HEK293 (cell line): ENCODE results near the gene CDKAL1.

ENCODE experiments used
- CTCF ChIA-PET: fragments of 350-600 bp; formaldehyde crosslinking; extraction: SDS; loops from one replicate; lab custom pipeline; 2021; ENCODE audit warnings: antibody characterized with exemption; lab: Yijun Ruan, JAX
- POLR2A ChIA-PET: fragments of 300-600 bp; formaldehyde crosslinking; extraction: SDS; loops from one replicate; lab custom pipeline; 2020; ENCODE audit warnings: antibody characterized with exemption, inconsistent platforms; lab: Yijun Ruan, JAX
- H3K27ac ChIP-seq: fragments of 200-500 bp; sonication (Bioruptor generic); 2 replicates; pipeline ENCODE4 v1.5.1; 2014; ENCODE audit warnings: low read depth, low read length, control low read depth, inconsistent platforms; ENCODE audit errors: extremely low read depth
- H3K36me3 ChIP-seq, 2 experiments: fragments of 200-500 bp in 1 of 2; sonication (Bioruptor generic) in 1 of 2; 1 replicate in 1 of 2; 2 replicates in 1 of 2; pipeline ENCODE4 v1.5.1; 2014 to 2017; ENCODE audit warnings: inconsistent platforms in 2 of 2, low read length in 2 of 2; ENCODE audit not compliant: control insufficient read depth in 2 of 2, insufficient read depth in 1 of 2
- H3K4me1 ChIP-seq: fragments of 200-500 bp; sonication (Bioruptor generic); 2 replicates; pipeline ENCODE4 v1.5.1; 2014; ENCODE audit warnings: mild to moderate bottlenecking, low read length, inconsistent platforms; ENCODE audit not compliant: control insufficient read depth, insufficient read depth
- H3K4me3 ChIP-seq: 2 replicates; pipeline ENCODE4 v1.5.1; 2011; ENCODE audit warnings: low read depth, mild to moderate bottlenecking, control low read depth, low read length, moderate library complexity
- H3K9me3 ChIP-seq: fragments of 200-500 bp; sonication (Bioruptor generic); 2 replicates; pipeline ENCODE4 v1.5.1; 2014; ENCODE audit warnings: low read depth, low read length, inconsistent platforms; ENCODE audit not compliant: control insufficient read depth, insufficient read depth
- ATF2 ChIP-seq: fragments of 450-650 bp; formaldehyde crosslinking; IDR thresholded peaks from 2 replicates; pipeline ENCODE4 v1.5.1; 2016; ENCODE audit warnings: missing biosample characterization, missing genetic modification characterization, low read depth
- BCL11A ChIP-seq: fragments of 450-650 bp; formaldehyde crosslinking; IDR thresholded peaks from 2 replicates; pipeline ENCODE4 v1.5.1; 2016; ENCODE audit warnings: low read depth, missing biosample characterization, missing genetic modification characterization
- KLF1 ChIP-seq: fragments of 450-650 bp; formaldehyde crosslinking; IDR thresholded peaks from 2 replicates; pipeline ENCODE4 v1.5.1; 2016; ENCODE audit warnings: missing biosample characterization, missing genetic modification characterization
- KLF17 ChIP-seq: fragments of 450-650 bp; formaldehyde crosslinking; IDR thresholded peaks from 2 replicates; pipeline ENCODE4 v1.5.1; 2016; ENCODE audit warnings: missing biosample characterization, missing genetic modification characterization
- KLF8 ChIP-seq: fragments of 450-650 bp; formaldehyde crosslinking; IDR thresholded peaks from 2 replicates; pipeline ENCODE4 v1.5.1; 2016; ENCODE audit warnings: missing biosample characterization, missing genetic modification characterization
- OSR2 ChIP-seq: fragments of 450-650 bp; formaldehyde crosslinking; IDR thresholded peaks from 2 replicates; pipeline ENCODE4 v1.5.1; 2016; ENCODE audit warnings: missing biosample characterization, missing genetic modification characterization
- SCRT2 ChIP-seq: fragments of 450-650 bp; formaldehyde crosslinking; IDR thresholded peaks from 2 replicates; pipeline ENCODE4 v1.5.1; 2016; ENCODE audit warnings: missing biosample characterization, missing genetic modification characterization
- SETDB1 ChIP-seq: IDR thresholded peaks from one replicate; pipeline ENCODE4 v1.6.1; 2017; ENCODE audit warnings: mild to moderate bottlenecking, low read length, moderate library complexity, mixed read lengths; ENCODE audit not compliant: insufficient read length
- SP7 ChIP-seq: fragments of 450-650 bp; formaldehyde crosslinking; IDR thresholded peaks from 2 replicates; pipeline ENCODE4 v1.5.1; 2016; ENCODE audit warnings: missing biosample characterization, missing genetic modification characterization
- WT1 ChIP-seq: fragments of 450-650 bp; formaldehyde crosslinking; IDR thresholded peaks from 2 replicates; pipeline ENCODE4 v1.5.1; 2016; ENCODE audit warnings: missing biosample characterization, missing genetic modification characterization
- ZBTB17 ChIP-seq: fragments of 450-650 bp; formaldehyde crosslinking; IDR thresholded peaks from 2 replicates; pipeline ENCODE4 v1.5.1; 2016; ENCODE audit warnings: missing biosample characterization, missing genetic modification characterization
- ZBTB21 ChIP-seq: fragments of 450-650 bp; formaldehyde crosslinking; IDR thresholded peaks from 2 replicates; pipeline ENCODE4 v1.5.1; 2017; ENCODE audit warnings: missing biosample characterization, missing genetic modification characterization
- ZEB2 ChIP-seq: fragments of 450-650 bp; formaldehyde crosslinking; IDR thresholded peaks from 2 replicates; pipeline ENCODE4 v1.5.1; 2016; ENCODE audit warnings: missing biosample characterization, missing genetic modification characterization
- ZNF155 ChIP-seq: fragments of 450-650 bp; formaldehyde crosslinking; IDR thresholded peaks from 2 replicates; pipeline ENCODE4 v1.5.1; 2016; ENCODE audit warnings: missing biosample characterization, missing genetic modification characterization
- ZNF239 ChIP-seq: fragments of 450-650 bp; formaldehyde crosslinking; IDR thresholded peaks from 2 replicates; pipeline ENCODE4 v1.5.1; 2016; ENCODE audit warnings: missing biosample characterization, missing genetic modification characterization
- ZNF266 ChIP-seq: fragments of 450-650 bp; formaldehyde crosslinking; IDR thresholded peaks from 2 replicates; pipeline ENCODE4 v1.5.1; 2016; ENCODE audit warnings: missing biosample characterization, missing genetic modification characterization, low read depth
- ZNF324 ChIP-seq: fragments of 450-650 bp; formaldehyde crosslinking; IDR thresholded peaks from 2 replicates; pipeline ENCODE4 v1.5.1; 2016; ENCODE audit warnings: missing biosample characterization, missing genetic modification characterization
- ZNF335 ChIP-seq: fragments of 450-650 bp; formaldehyde crosslinking; conservative IDR thresholded peaks from 2 replicates; pipeline ENCODE4 v1.5.1; 2016; ENCODE audit warnings: missing biosample characterization, missing genetic modification characterization
- ZNF366 ChIP-seq: fragments of 450-650 bp; formaldehyde crosslinking; conservative IDR thresholded peaks from 2 replicates; pipeline ENCODE4 v1.5.1; 2016; ENCODE audit warnings: missing biosample characterization, missing genetic modification characterization
- ZNF394 ChIP-seq: fragments of 450-650 bp; formaldehyde crosslinking; IDR thresholded peaks from 2 replicates; pipeline ENCODE4 v1.5.1; 2016; ENCODE audit warnings: missing biosample characterization, missing genetic modification characterization, mild to moderate bottlenecking, moderate library complexity, borderline replicate concordance
- ZNF426 ChIP-seq: fragments of 450-650 bp; formaldehyde crosslinking; IDR thresholded peaks from 2 replicates; pipeline ENCODE4 v1.5.1; 2017; ENCODE audit warnings: missing biosample characterization, missing genetic modification characterization, mild to moderate bottlenecking, inconsistent platforms, moderate library complexity
- ZNF529 ChIP-seq: fragments of 450-650 bp; formaldehyde crosslinking; IDR thresholded peaks from 2 replicates; pipeline ENCODE4 v1.5.1; 2017; ENCODE audit warnings: missing genetic modification characterization, missing biosample characterization; ENCODE audit not compliant: insufficient replicate concordance
- ZNF549 ChIP-seq: fragments of 450-650 bp; IDR thresholded peaks from 2 replicates; pipeline ENCODE4 v1.5.1; 2018; ENCODE audit warnings: missing biosample characterization, missing genetic modification characterization, mild to moderate bottlenecking, inconsistent platforms, moderate library complexity
- ZNF558 ChIP-seq: fragments of 450-650 bp; formaldehyde crosslinking; IDR thresholded peaks from 2 replicates; pipeline ENCODE4 v1.5.1; 2016; ENCODE audit warnings: missing biosample characterization, missing genetic modification characterization
- ZNF600 ChIP-seq: fragments of 450-650 bp; formaldehyde crosslinking; IDR thresholded peaks from 2 replicates; pipeline ENCODE4 v1.5.1; 2016; ENCODE audit warnings: missing biosample characterization, missing genetic modification characterization
- ZNF626 ChIP-seq: fragments of 450-650 bp; sonication (Bioruptor Pico); formaldehyde crosslinking; IDR thresholded peaks from 2 replicates; pipeline ENCODE4 v1.5.1; 2018; ENCODE audit warnings: missing biosample characterization, missing genetic modification characterization, inconsistent platforms
- ZNF629 ChIP-seq: fragments of 450-650 bp; formaldehyde crosslinking; IDR thresholded peaks from 2 replicates; pipeline ENCODE4 v1.5.1; 2017; ENCODE audit warnings: missing biosample characterization, missing genetic modification characterization
- ZNF707 ChIP-seq: fragments of 450-650 bp; formaldehyde crosslinking; IDR thresholded peaks from 2 replicates; pipeline ENCODE4 v1.5.1; 2016; ENCODE audit warnings: missing biosample characterization, missing genetic modification characterization
- TF ChIP-seq, protein P1 (sequence below): fragments of 450-650 bp; formaldehyde crosslinking; IDR thresholded peaks from 2 replicates; pipeline ENCODE4 v1.5.1; 2016; ENCODE audit warnings: missing biosample characterization, missing genetic modification characterization, borderline replicate concordance
- TF ChIP-seq, protein P2 (sequence below): fragments of 450-650 bp; formaldehyde crosslinking; conservative IDR thresholded peaks from 2 replicates; pipeline ENCODE4 v1.5.1; 2016; ENCODE audit warnings: low read depth, missing biosample characterization, missing genetic modification characterization

Gene CDKAL1

DNA sequence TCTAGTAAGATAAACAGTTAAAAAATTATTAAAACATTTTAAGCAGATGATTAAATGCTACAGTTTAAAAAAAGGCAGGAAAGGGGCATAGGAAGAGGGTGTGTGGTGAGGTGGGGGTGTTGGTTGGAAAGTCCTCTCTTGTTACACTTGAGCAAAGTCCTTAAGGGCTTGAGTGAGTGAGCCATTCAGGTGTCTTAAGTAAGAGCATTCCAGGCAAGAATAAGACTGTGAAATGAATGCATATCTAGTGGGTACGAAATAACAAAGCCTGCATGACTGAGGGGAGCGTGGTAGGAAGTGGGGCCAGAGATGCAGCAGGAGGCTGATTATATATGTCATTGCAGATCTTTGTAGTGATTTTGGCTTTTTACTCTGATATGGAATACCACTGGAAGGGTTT lies 5.1 kb downstream of the CDKAL1 start:
- no peak for TF ChIP-seq ZNF529 (tag by site-specific recombination)
- TF ChIP-seq ZNF626: no peak
- TF ChIP-seq ZNF426 (tag by site-specific recombination): no peak
- TF ChIP-seq ZNF155 (tag by site-specific recombination): no peak
- TF ChIP-seq, protein P1, sequence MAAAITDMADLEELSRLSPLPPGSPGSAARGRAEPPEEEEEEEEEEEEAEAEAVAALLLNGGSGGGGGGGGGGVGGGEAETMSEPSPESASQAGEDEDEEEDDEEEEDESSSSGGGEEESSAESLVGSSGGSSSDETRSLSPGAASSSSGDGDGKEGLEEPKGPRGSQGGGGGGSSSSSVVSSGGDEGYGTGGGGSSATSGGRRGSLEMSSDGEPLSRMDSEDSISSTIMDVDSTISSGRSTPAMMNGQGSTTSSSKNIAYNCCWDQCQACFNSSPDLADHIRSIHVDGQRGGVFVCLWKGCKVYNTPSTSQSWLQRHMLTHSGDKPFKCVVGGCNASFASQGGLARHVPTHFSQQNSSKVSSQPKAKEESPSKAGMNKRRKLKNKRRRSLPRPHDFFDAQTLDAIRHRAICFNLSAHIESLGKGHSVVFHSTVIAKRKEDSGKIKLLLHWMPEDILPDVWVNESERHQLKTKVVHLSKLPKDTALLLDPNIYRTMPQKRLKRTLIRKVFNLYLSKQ (tag by site-specific recombination): no peak
- TF ChIP-seq SETDB1: no peak
- TF ChIP-seq OSR2 (tag by site-specific recombination): no peak
- TF ChIP-seq, protein P2, sequence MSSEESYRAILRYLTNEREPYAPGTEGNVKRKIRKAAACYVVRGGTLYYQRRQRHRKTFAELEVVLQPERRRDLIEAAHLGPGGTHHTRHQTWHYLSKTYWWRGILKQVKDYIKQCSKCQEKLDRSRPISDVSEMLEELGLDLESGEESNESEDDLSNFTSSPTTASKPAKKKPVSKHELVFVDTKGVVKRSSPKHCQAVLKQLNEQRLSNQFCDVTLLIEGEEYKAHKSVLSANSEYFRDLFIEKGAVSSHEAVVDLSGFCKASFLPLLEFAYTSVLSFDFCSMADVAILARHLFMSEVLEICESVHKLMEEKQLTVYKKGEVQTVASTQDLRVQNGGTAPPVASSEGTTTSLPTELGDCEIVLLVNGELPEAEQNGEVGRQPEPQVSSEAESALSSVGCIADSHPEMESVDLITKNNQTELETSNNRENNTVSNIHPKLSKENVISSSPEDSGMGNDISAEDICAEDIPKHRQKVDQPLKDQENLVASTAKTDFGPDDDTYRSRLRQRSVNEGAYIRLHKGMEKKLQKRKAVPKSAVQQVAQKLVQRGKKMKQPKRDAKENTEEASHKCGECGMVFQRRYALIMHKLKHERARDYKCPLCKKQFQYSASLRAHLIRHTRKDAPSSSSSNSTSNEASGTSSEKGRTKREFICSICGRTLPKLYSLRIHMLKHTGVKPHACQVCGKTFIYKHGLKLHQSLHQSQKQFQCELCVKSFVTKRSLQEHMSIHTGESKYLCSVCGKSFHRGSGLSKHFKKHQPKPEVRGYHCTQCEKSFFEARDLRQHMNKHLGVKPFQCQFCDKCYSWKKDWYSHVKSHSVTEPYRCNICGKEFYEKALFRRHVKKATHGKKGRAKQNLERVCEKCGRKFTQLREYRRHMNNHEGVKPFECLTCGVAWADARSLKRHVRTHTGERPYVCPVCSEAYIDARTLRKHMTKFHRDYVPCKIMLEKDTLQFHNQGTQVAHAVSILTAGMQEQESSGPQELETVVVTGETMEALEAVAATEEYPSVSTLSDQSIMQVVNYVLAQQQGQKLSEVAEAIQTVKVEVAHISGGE (tag by site-specific recombination): no peak
- Histone ChIP-seq H3K9me3 (no peaks in the 10 kb centered on the region), H3K4me3 (no peak overlapping the region), H3K27ac (no peak overlapping the region), H3K4me1 (peaks cover 10% of the 10 kb centered on the region), H3K36me3 (peaks cover 7 to 12% of the 10 kb centered on the region in 2 experiments; a peak in 2 of 3 replicates)
- ChIA-PET CTCF (no interaction called here), POLR2A (no interaction called here)

DNA sequence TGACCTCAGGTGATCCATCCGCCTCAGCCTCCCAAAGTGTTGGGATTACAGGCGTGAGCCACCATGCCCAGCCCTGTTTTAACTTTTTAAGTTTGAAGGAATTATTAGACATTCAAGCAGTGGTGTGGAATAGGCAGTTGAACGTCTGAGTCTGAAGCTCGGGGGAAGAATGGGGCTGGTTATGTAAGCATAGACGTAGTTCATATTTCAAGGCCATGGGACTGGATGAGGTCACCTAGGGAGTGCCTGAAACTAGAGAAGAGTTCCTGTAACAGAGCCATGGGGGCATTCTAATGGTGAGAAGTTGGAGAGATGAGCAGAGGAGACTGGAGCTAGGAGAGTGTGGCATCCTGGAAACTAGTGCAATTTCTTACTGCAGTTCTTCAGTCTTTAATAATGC lies 6.4 kb downstream of the CDKAL1 start:
- Histone ChIP-seq H3K27ac (no peak overlapping the region), H3K4me1 (peaks cover 10% of the 10 kb centered on the region), H3K4me3 (no peak overlapping the region), H3K9me3 (no peaks in the 10 kb centered on the region), H3K36me3 (peaks cover 12 to 17% of the 10 kb centered on the region in 2 experiments; a peak in 2 of 3 replicates)
- ChIA-PET CTCF (no interaction called here), POLR2A (interaction anchor here (0.6 to 0.7 kb wide), 2 partner anchors 1068 to 1117 kb away, joined by 4 read pairs; no protein-coding TSS in a partner anchor)
- TF ChIP-seq WT1 (tag by site-specific recombination) (peak; percentile 92), ZNF707 (no peak), KLF1 (tag by site-specific recombination) (peak; percentile 16; the same call in 1 of the 2 replicates), KLF8 (tag by site-specific recombination) (peak; percentile 56), SP7 (0 out of 2 replicates have a peak, but pooled peaks have one; percentile 42), ZNF239 (no peak), SCRT2 (tag by site-specific recombination) (peak; percentile 68), ZNF558 (tag by site-specific recombination) (peak; percentile 23; the same call in 1 of the 2 replicates), ZBTB17 (tag by site-specific recombination) (peak; percentile 88), ZNF394 (peak; percentile 43; the same call in 1 of the 2 replicates), ZNF549 (tag by site-specific recombination) (no peak), KLF17 (peak; percentile 77), ZNF366 (tag by site-specific recombination) (peak; percentile 65), BCL11A (tag by site-specific recombination) (peak; percentile 59; the same call in 1 of the 2 replicates), ZNF324 (tag by site-specific recombination) (0 out of 2 replicates have a peak, but pooled peaks have one; percentile 27), ATF2 (tag by site-specific recombination) (peak; percentile 89), ZNF600 (peak; percentile 90), ZNF335 (peak; percentile 77), ZNF629 (tag by site-specific recombination) (peak; percentile 89), ZEB2 (peak; percentile 73; the same call in 1 of the 2 replicates), ZNF266 (tag by site-specific recombination) (no peak), ZBTB21 (tag by site-specific recombination) (peak; percentile 60; the same call in 1 of the 2 replicates)
